ENCODE results near the gene ZFP69B.

ZFP69B gene

DNA sequence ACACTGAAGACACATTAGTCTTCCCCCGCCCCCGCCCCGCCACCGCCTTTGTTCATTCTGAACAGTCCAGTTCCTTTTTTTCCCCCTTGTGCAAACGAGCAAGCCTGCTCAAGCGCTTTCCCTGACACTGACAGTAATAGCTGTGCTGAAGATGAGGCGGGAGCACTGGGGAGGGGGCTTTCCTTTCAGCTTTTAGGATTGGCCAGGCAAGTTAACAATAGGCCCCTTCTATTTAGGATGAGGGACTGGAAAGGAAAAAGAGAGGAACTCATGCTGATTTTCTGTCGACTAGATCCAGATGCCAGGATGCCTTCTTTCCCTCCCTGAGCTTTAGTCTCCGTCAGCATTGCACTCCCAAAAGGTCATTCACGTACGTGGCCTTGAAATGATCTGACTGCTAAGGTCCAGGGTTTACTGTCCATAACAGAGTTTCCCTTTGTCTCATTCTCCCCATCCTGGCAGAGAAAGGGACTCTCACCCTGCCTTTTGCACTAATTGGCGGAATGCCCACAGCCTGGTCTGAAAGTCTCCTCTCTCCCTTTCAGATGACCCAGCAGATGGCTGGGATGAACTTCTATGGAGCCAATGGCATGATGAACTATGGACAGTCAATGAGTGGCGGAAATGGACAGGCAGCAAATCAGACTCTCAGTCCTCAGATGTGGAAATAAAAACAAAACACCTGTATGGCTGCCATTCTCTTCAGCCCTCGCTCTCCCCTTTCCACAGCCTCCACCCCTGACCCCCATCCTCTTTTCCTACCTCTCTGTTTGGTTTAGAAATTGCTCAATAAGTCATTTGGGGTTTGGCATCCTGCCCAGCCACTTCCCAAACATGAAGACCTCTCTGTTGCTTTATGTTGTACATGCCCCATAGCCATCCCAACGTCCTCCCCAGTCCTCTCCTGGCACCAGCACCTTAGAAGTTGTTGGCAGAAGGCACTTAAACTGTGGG, 28.6 kb upstream of the ZFP69B start:
- Histone ChIP-seq H2AFZ (ENCODE audit: low read depth, low read length) (no peak overlapping the region), H3K36me3 (ENCODE audit: insufficient read depth, low read length) (peaks cover 16% of the 10 kb centered on the region), H3K27me3 (ENCODE audit: insufficient read depth, low read length) (no peaks in the 10 kb centered on the region), H3K9me3 (ENCODE audit: low read length) (no peaks in the 10 kb centered on the region), H3K4me1 (ENCODE audit: insufficient read depth, low read length) (peaks cover 17% of the 10 kb centered on the region), H3K4me3 (ENCODE audit: low read length) (no peak overlapping the region)

- Histone ChIP-seq H3K4me3 (ENCODE audit: low read length) (no peak overlapping the region), H3K36me3 (ENCODE audit: insufficient read depth, low read length) (peaks cover 8% of the 10 kb centered on the region), H3K4me1 (ENCODE audit: insufficient read depth, low read length) (peaks cover 17% of the 10 kb centered on the region), H3K27me3 (ENCODE audit: insufficient read depth, low read length) (no peaks in the 10 kb centered on the region), H2AFZ (ENCODE audit: low read depth, low read length) (no peak overlapping the region), H3K9me3 (ENCODE audit: low read length) (no peaks in the 10 kb centered on the region)
These were observed 27.5 kb upstream of the ZFP69B start for GRCh38 chr1:40422630-40423263.

- Histone ChIP-seq H2AFZ (ENCODE audit: low read depth, low read length) (no peak overlapping the region), H3K4me3 (ENCODE audit: low read length) (no peak overlapping the region), H3K27me3 (ENCODE audit: insufficient read depth, low read length) (no peaks in the 10 kb centered on the region), H3K4me1 (ENCODE audit: insufficient read depth, low read length) (peaks cover 17% of the 10 kb centered on the region), H3K9me3 (ENCODE audit: low read length) (no peaks in the 10 kb centered on the region), H3K36me3 (ENCODE audit: insufficient read depth, low read length) (peaks cover 8% of the 10 kb centered on the region)
These were observed 27.0 kb upstream of the ZFP69B start for GRCh38 chr1:40423264-40423642.

DNA sequence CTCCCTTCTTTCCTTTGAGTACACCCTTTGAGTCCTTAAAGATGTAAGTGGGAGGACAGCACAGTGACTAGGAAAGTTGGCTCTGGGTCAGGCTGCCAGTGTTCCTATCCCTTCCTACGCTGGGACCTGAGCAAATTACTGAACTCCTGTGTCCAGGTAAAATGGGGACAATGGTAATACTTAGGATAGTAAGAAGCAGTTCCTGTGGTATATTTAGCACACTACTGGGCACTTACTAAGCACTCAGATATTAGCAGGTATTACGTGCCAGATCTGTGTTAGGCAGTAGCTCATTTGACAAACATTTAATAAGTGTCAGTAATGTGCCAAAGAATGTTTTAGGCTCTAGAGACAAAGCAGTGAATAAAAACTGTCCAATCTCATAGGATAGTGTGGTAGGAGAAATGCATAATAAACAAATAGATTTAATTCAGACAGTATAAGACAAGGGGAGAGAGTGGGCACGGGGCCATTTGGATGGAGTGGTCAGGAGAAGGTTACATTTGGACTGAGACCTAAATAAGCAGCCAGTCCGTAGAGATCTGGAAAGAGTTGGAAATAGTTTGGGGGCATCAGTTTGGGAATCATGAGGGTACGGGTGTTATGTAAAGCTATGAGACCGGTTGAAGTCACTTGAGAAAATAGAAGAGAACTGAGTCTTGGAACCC, 26.2 kb upstream of the ZFP69B start:
- Histone ChIP-seq H3K4me3 (ENCODE audit: low read length) (no peak overlapping the region), H3K27me3 (ENCODE audit: insufficient read depth, low read length) (no peaks in the 10 kb centered on the region), H3K4me1 (ENCODE audit: insufficient read depth, low read length) (peaks cover 17% of the 10 kb centered on the region), H3K9me3 (ENCODE audit: low read length) (no peaks in the 10 kb centered on the region), H3K36me3 (ENCODE audit: insufficient read depth, low read length) (peaks cover 3% of the 10 kb centered on the region), H2AFZ (ENCODE audit: low read depth, low read length) (no peak overlapping the region)

GRCh38 chr1:40425198-40425597, 25.1 kb upstream of the ZFP69B start:
- no peak overlapping the region for H3K4me3 ChIP-seq (ENCODE audit: low read length)
- no peaks in the 10 kb centered on the region for H3K9me3 ChIP-seq (ENCODE audit: low read length)
- H3K4me1 ChIP-seq (ENCODE audit: insufficient read depth, low read length), result peaks cover 16% of the 10 kb centered on the region
- no peaks in the 10 kb centered on the region for H3K27me3 ChIP-seq (ENCODE audit: insufficient read depth, low read length)
- H2AFZ ChIP-seq (ENCODE audit: low read depth, low read length), result no peak overlapping the region
- H3K36me3 ChIP-seq (ENCODE audit: insufficient read depth, low read length), result no peaks in the 10 kb centered on the region

DNA sequence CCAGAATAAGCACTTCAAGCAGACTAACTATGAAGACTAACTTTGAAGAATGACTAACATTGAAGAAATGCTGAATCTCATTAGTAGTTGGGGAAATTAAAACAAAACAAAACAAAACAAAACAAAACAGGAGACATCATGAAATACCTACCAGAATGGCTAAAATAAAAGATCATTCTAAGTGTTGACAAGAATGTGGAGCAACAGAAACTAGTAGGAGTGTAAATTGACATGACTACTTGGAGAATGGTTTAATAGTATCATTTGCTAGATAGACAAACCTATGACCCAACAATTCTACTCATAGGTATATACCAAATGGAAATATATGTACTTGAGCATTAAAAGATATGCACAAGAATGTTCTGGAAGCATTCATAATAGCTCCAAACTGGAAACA, 18.9 kb upstream of the ZFP69B start:
- peaks cover 2% of the 10 kb centered on the region for H3K9me3 ChIP-seq (ENCODE audit: low read length)
- H3K4me1 ChIP-seq (ENCODE audit: insufficient read depth, low read length), result no peaks in the 10 kb centered on the region
- no peak overlapping the region for H2AFZ ChIP-seq (ENCODE audit: low read depth, low read length)
- H3K4me3 ChIP-seq (ENCODE audit: low read length), result no peak overlapping the region
- no peaks in the 10 kb centered on the region for H3K27me3 ChIP-seq (ENCODE audit: insufficient read depth, low read length)
- H3K36me3 ChIP-seq (ENCODE audit: insufficient read depth, low read length), result no peaks in the 10 kb centered on the region

DNA sequence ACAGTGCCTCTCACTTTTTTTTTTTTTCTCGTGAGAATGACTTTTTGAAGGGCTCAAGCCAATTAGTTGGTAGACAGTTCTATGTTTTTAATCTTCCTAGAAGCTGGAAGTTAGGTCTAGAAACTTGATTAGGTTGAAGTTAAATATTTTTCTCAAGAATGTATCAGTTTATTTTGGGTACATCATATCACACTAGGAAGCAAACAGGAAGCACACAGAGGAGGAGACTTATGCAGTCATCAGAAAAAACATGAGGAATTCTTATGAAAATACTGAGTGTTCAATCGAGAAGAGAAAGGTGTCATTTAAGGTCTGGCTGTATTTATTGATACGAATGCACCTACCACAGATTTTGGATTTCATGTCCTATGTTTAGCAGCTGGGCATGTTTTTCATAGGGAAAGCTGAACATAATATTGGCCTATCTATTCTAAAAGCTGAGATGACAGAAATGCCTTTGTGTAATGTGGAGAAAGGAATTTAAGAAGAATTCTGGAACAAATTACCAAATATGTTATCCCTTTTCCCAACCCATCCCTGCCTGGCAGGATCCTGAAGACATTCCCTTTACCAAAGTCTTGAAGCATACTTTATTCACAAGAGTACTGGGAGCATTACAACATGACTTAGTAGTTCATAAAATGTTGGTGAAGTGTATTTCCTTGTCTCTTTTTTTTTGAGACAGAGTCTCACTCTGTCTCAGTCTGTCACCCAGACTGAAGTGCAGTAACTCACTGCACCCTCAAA, 17.5 kb upstream of the ZFP69B start:
- Histone ChIP-seq H3K27me3 (ENCODE audit: insufficient read depth, low read length) (no peaks in the 10 kb centered on the region), H3K4me3 (ENCODE audit: low read length) (no peak overlapping the region), H2AFZ (ENCODE audit: low read depth, low read length) (no peak overlapping the region), H3K4me1 (ENCODE audit: insufficient read depth, low read length) (no peaks in the 10 kb centered on the region), H3K9me3 (ENCODE audit: low read length) (peaks cover 2% of the 10 kb centered on the region), H3K36me3 (ENCODE audit: insufficient read depth, low read length) (no peaks in the 10 kb centered on the region)

GRCh38 chr1:40435471-40435870, 14.8 kb upstream of the ZFP69B start:
- no peaks in the 10 kb centered on the region for H3K4me1 ChIP-seq (ENCODE audit: insufficient read depth, low read length)
- peaks cover 2% of the 10 kb centered on the region for H3K9me3 ChIP-seq (ENCODE audit: low read length)
- H2AFZ ChIP-seq (ENCODE audit: low read depth, low read length), result no peak overlapping the region
- H3K36me3 ChIP-seq (ENCODE audit: insufficient read depth, low read length), result no peaks in the 10 kb centered on the region
- H3K4me3 ChIP-seq (ENCODE audit: low read length), result no peak overlapping the region
- H3K27me3 ChIP-seq (ENCODE audit: insufficient read depth, low read length), result no peaks in the 10 kb centered on the region

- no peaks in the 10 kb centered on the region for H3K36me3 ChIP-seq (ENCODE audit: insufficient read depth, low read length)
These were observed 14.4 kb upstream of the ZFP69B start for GRCh38 chr1:40435876-40436275.

GRCh38 chr1:40438391-40439015, 11.8 kb upstream of the ZFP69B start:
- Histone ChIP-seq H3K9me3 (ENCODE audit: low read length) (no peaks in the 10 kb centered on the region), H3K36me3 (ENCODE audit: insufficient read depth, low read length) (no peaks in the 10 kb centered on the region), H3K27me3 (ENCODE audit: insufficient read depth, low read length) (no peaks in the 10 kb centered on the region), H3K4me1 (ENCODE audit: insufficient read depth, low read length) (no peaks in the 10 kb centered on the region), H2AFZ (ENCODE audit: low read depth, low read length) (no peak overlapping the region), H3K4me3 (ENCODE audit: low read length) (no peak overlapping the region)

More at GRCh38 chr1:40435876-40436275, 14.4 kb upstream of the ZFP69B start:
- H3K4me1 ChIP-seq (ENCODE audit: insufficient read depth, low read length), result no peaks in the 10 kb centered on the region
- H3K9me3 ChIP-seq (ENCODE audit: low read length), result peaks cover 2% of the 10 kb centered on the region
- H2AFZ ChIP-seq (ENCODE audit: low read depth, low read length), result no peak overlapping the region
- H3K4me3 ChIP-seq (ENCODE audit: low read length), result no peak overlapping the region
- no peaks in the 10 kb centered on the region for H3K27me3 ChIP-seq (ENCODE audit: insufficient read depth, low read length)

- H3K27me3 ChIP-seq (ENCODE audit: insufficient read depth, low read length), result no peaks in the 10 kb centered on the region
- no peaks in the 10 kb centered on the region for H3K36me3 ChIP-seq (ENCODE audit: insufficient read depth, low read length)
- H3K4me1 ChIP-seq (ENCODE audit: insufficient read depth, low read length), result no peaks in the 10 kb centered on the region
- H3K4me3 ChIP-seq (ENCODE audit: low read length), result no peak overlapping the region
- peaks cover 5% of the 10 kb centered on the region for H3K9me3 ChIP-seq (ENCODE audit: low read length)
- H2AFZ ChIP-seq (ENCODE audit: low read depth, low read length), result no peak overlapping the region
These were observed 11.0 kb upstream of the ZFP69B start for GRCh38 chr1:40439247-40439646.

- Histone ChIP-seq H3K4me3 (ENCODE audit: low read length) (peak overlapping the region; percentile 85), H2AFZ (ENCODE audit: low read depth, low read length) (peak overlapping the region; percentile 84), H3K27me3 (ENCODE audit: insufficient read depth, low read length) (no peaks in the 10 kb centered on the region), H3K36me3 (ENCODE audit: insufficient read depth, low read length) (peaks cover 18% of the 10 kb centered on the region), H3K9me3 (ENCODE audit: low read length) (peaks cover 24% of the 10 kb centered on the region), H3K4me1 (ENCODE audit: insufficient read depth, low read length) (peaks cover 6% of the 10 kb centered on the region)
These were observed 390 bp downstream of the ZFP69B start for GRCh38 chr1:40450495-40451237.

All from neuron (in vitro differentiated cells).